Nephron (organoid): Measurements from ENCODE around the gene ASB8.

ENCODE experiments used
- H3K27ac Mint-ChIP-seq, 3 experiments: 2 replicates each; pipeline ENCODE4 v1.8.0; 2020; ENCODE audit warnings: mixed read lengths in 3 of 3, mild to moderate bottlenecking in 2 of 3, moderate library complexity in 1 of 3
- H3K27me3 Mint-ChIP-seq: 2 replicates; pipeline ENCODE4 v1.8.0; 2021; ENCODE audit warnings: low read depth, mild to moderate bottlenecking, moderate library complexity, mixed read lengths
- H3K36me3 Mint-ChIP-seq: 2 replicates; pipeline ENCODE4 v1.8.0; 2020; ENCODE audit warnings: low read depth, mixed read lengths
- H3K4me1 Mint-ChIP-seq: 2 replicates; pipeline ENCODE4 v1.8.0; 2020; ENCODE audit warnings: mixed read lengths
- H3K4me3 Mint-ChIP-seq, 3 experiments: 2 replicates each; pipeline ENCODE4 v1.8.0; 2020; ENCODE audit warnings: mild to moderate bottlenecking in 3 of 3, mixed read lengths in 3 of 3, moderate library complexity in 2 of 3
- H3K9me3 Mint-ChIP-seq: 2 replicates; pipeline ENCODE4 v1.8.0; 2020; ENCODE audit warnings: mixed read lengths
- CTCF ChIP-seq, 3 experiments: fragments of 200-600 bp; sonication (generic); IDR thresholded peaks; one replicate each; pipeline ENCODE4 v1.5.0; 2021; ENCODE audit warnings: antibody characterized with exemption in 3 of 3; ENCODE audit not compliant: unreplicated experiment in 3 of 3

ASB8 gene

GRCh38 chr12:48145981-48146380, 11.3 kb downstream of the ASB8 start:
- Mint-ChIP-seq H3K4me1 (no peaks in the 10 kb centered on the region), H3K27ac (no peak overlapping the region), H3K4me3 (no peak overlapping the region), H3K9me3 (no peaks in the 10 kb centered on the region), H3K36me3 (peaks cover 83% of the 10 kb centered on the region), H3K27me3 (no peaks in the 10 kb centered on the region)
- TF ChIP-seq CTCF (IDR thresholded peaks at IDR 0.05; ENCODE audit: unreplicated experiment in 3 of 3) = no peak

- Mint-ChIP-seq H3K27me3 (no peaks in the 10 kb centered on the region), H3K9me3 (no peaks in the 10 kb centered on the region), H3K4me3 (no peak overlapping the region), H3K4me1 (no peaks in the 10 kb centered on the region), H3K27ac (no peak overlapping the region), H3K36me3 (peaks cover 79% of the 10 kb centered on the region)
- no peak for TF ChIP-seq CTCF (IDR thresholded peaks at IDR 0.05; ENCODE audit: unreplicated experiment in 3 of 3)
Measured at GRCh38 chr12:48143898-48144297, 13.4 kb downstream of the ASB8 start.

- TF ChIP-seq CTCF (IDR thresholded peaks at IDR 0.05; ENCODE audit: unreplicated experiment in 3 of 3) = no peak
- Mint-ChIP-seq H3K27me3 (no peaks in the 10 kb centered on the region), H3K4me3 (no peak overlapping the region), H3K4me1 (no peaks in the 10 kb centered on the region), H3K36me3 (peaks cover 79% of the 10 kb centered on the region), H3K27ac (no peak overlapping the region), H3K9me3 (no peaks in the 10 kb centered on the region)
Measured at GRCh38 chr12:48142818-48143674, 14.3 kb downstream of the ASB8 start.

GRCh38 chr12:48135027-48135426, 22.3 kb downstream of the ASB8 start:
- Mint-ChIP-seq H3K4me1 (peaks cover 9% of the 10 kb centered on the region), H3K9me3 (no peaks in the 10 kb centered on the region), H3K27ac (no peak overlapping the region), H3K27me3 (no peaks in the 10 kb centered on the region), H3K36me3 (peaks cover 77% of the 10 kb centered on the region), H3K4me3 (no peak overlapping the region)
- no peak for TF ChIP-seq CTCF (IDR thresholded peaks at IDR 0.05; ENCODE audit: unreplicated experiment in 3 of 3)

DNA sequence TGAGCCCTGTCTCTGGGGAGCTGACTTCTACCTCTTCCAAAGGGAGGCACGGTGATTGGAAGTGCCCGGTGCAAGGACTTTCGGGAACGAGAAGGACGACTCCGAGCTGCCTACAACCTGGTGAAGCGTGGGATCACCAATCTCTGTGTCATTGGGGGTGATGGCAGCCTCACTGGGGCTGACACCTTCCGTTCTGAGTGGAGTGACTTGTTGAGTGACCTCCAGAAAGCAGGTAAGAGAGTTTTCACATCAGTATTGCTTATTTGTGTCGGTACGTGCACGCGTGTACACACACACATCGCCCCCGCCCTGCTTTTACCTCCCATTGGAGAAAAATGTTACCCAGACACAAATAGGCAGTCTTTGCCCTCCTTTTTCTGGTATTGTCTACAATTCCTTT, 24.5 kb downstream of the ASB8 start:
- Mint-ChIP-seq H3K27ac (no peak overlapping the region), H3K9me3 (no peaks in the 10 kb centered on the region), H3K27me3 (no peaks in the 10 kb centered on the region), H3K36me3 (peaks cover 82% of the 10 kb centered on the region), H3K4me1 (peaks cover 24% of the 10 kb centered on the region), H3K4me3 (no peak overlapping the region)
- TF ChIP-seq CTCF (IDR thresholded peaks at IDR 0.05; ENCODE audit: unreplicated experiment in 3 of 3) = no peak

- peaks cover 35% of the 10 kb centered on the region for H3K4me1 Mint-ChIP-seq
- no peak for TF ChIP-seq CTCF (IDR thresholded peaks at IDR 0.05; ENCODE audit: unreplicated experiment in 3 of 3)
- H3K36me3 Mint-ChIP-seq = peaks cover 86% of the 10 kb centered on the region
- H3K27me3 Mint-ChIP-seq = no peaks in the 10 kb centered on the region
- no peaks in the 10 kb centered on the region for H3K9me3 Mint-ChIP-seq
- H3K27ac Mint-ChIP-seq = no peak overlapping the region
- no peak overlapping the region for H3K4me3 Mint-ChIP-seq
Measured at GRCh38 chr12:48131517-48131916, 25.8 kb downstream of the ASB8 start.
